Mucosa of descending colon (tissue), 3 donors: Measurements from ENCODE around the gene HLCS. TPM values are rescaled to one million over a fixed set of nuclear protein-coding genes. Genes with fewer than 3 reads are reported as not detected.

Source experiments
- ATAC-seq: fragments of 200-7000 bp; cut with Tn5 transposase; one replicate; pipeline ENCODE4 v1.9.1; 2020; ENCODE audit warnings: mild to moderate bottlenecking, moderate library complexity
- DNase-seq, 3 donors: peaks; one replicate each; pipeline ENCODE4 v3.0.0-alpha.2; 2020
- H3K36me3 ChIP-seq: fragments of 200-600 bp; one replicate; pipeline ENCODE4 v1.8.0; 2021; ENCODE audit warnings: low read depth, mild to moderate bottlenecking
- H3K4me1 ChIP-seq: fragments of 200-600 bp; one replicate; pipeline ENCODE4 v1.8.0; 2021; ENCODE audit warnings: low read depth, mild to moderate bottlenecking
- H3K4me3 ChIP-seq: fragments of 200-600 bp; one replicate; pipeline ENCODE4 v1.8.0; 2021; ENCODE audit warnings: mild to moderate bottlenecking
- H3K9me3 ChIP-seq: fragments of 200-600 bp; one replicate; pipeline ENCODE4 v1.8.0; 2021; ENCODE audit warnings: mild to moderate bottlenecking
- intact Hi-C, 2 donors: fragments of 100-400 bp; cut with DNase I in 1 of 2; cut with micrococcal nuclease in 1 of 2; formaldehyde crosslinking; loops; one replicate each; pipeline versions ENCODE4 v1.11.0 to v1.11.1; 2022; cut with DNase I, micrococcal nuclease
- total RNA-seq, 3 donors: library from RNA; stranded (reverse); fragmentation: NEBNext Ultra II Directional in 2 of 3; extraction: Animal tissue kit (Norgen Biotek cat#: 25700) in 2 of 3; gene quantifications; one replicate each; pipeline versions ENCODE4 v1.2.1 to v1.2.4, GENCODE V29; 2021 to 2023
- TF ChIP-seq, protein P1 (sequence below): fragments of 200-600 bp; IDR thresholded peaks from one replicate; pipeline ENCODE4 v1.8.0; 2022; ENCODE audit warnings: antibody characterized with exemption, mild to moderate bottlenecking
- donor health status: DM: no; HTN: no; CAD: no; lungs with moderate emphysema.
- donor health status: DM: no; HTN: no; CAD: no.
- donor health status: DM: no; HTN: yes; CAD: no.

The HLCS gene
- total RNA-seq, 3 donors from 2014 or later, result 13.3 to 16.7 (median 14.9) TPM

DNA sequence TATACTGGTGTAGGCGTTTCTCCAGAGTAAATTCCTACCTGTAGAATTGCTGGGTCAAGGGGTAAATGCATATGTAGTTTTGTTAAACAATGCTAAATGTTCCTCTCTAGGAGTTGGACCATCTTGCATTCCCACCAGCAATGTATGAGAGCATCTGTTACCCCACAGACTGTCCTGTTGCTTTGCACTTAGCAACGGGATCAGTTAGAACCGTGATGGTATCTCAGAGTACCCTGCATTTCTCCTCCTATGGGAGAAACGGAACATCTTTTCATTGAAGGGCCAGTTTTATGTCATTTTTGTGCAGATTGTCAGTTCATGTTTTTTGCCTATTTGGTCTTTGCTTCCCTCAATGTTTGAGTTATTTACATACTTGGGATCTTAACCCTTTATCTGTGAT is 22.1 kb upstream of the HLCS start:
- no peak for DNase-seq
- no peaks in the 10 kb centered on the region for H3K9me3 ChIP-seq
- TF ChIP-seq, protein P1, sequence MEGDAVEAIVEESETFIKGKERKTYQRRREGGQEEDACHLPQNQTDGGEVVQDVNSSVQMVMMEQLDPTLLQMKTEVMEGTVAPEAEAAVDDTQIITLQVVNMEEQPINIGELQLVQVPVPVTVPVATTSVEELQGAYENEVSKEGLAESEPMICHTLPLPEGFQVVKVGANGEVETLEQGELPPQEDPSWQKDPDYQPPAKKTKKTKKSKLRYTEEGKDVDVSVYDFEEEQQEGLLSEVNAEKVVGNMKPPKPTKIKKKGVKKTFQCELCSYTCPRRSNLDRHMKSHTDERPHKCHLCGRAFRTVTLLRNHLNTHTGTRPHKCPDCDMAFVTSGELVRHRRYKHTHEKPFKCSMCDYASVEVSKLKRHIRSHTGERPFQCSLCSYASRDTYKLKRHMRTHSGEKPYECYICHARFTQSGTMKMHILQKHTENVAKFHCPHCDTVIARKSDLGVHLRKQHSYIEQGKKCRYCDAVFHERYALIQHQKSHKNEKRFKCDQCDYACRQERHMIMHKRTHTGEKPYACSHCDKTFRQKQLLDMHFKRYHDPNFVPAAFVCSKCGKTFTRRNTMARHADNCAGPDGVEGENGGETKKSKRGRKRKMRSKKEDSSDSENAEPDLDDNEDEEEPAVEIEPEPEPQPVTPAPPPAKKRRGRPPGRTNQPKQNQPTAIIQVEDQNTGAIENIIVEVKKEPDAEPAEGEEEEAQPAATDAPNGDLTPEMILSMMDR, result no peak
- intact Hi-C loops, result no loop called here
- no peak for ATAC-seq
- no peak overlapping the region for H3K4me3 ChIP-seq
- H3K4me1 ChIP-seq, result peaks cover 5% of the 10 kb centered on the region
- no peaks in the 10 kb centered on the region for H3K36me3 ChIP-seq

GRCh38 chr21:36987845-36988244 is 21.4 kb upstream of the HLCS start:
- Histone ChIP-seq H3K36me3 (no peaks in the 10 kb centered on the region), H3K4me1 (peaks cover 5% of the 10 kb centered on the region), H3K9me3 (no peaks in the 10 kb centered on the region), H3K4me3 (no peak overlapping the region)
- TF ChIP-seq, protein P1, result no peak
- DNase-seq, result no peak
- no peak for ATAC-seq
- intact Hi-C loops, result no loop called here

DNA sequence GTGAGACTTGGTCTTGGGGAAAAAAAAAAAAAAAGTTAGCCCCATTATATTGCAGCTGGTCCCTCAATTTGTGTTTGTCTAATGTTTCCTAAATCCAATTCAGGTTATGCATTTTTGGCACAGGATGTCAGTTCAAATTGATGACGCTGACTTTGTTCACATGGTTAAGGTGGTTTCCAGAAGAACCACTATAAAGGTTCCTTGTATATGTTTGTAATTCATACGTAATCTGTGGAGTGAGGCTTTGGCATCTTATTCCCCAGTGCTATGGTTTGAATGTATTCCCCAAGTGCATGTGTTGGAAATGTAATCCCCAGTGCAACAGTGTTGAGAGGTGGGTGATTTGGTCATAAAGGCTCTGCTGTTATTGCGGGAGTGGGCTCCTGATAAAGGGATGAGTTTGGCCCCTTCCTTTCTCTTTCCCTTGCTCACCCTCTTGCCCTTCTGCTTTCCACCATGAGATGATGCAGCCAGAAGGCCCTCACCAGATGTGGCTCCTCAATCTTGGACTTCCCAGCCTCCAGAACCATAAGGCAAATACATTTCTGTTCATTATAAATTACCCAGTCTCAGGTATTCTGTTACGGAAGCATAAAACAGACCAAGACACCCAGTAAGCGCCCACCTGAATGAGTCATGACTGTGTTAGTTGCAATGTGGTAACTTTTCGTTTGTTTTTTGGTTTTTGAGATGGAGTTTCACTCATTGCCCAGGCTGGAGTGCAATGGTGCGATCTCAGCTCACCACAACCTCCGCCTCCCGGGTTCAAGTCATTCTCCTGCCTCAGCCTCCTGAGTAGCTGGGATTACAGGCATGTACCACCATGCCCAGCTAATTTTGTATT is 19.5 kb upstream of the HLCS start:
- Histone ChIP-seq H3K9me3 (no peaks in the 10 kb centered on the region), H3K36me3 (no peaks in the 10 kb centered on the region), H3K4me1 (peaks cover 5% of the 10 kb centered on the region), H3K4me3 (no peak overlapping the region)
- no peak for ATAC-seq
- DNase-seq, result no peak
- TF ChIP-seq, protein P1, result no peak
- intact Hi-C loops, result no loop called here

DNA sequence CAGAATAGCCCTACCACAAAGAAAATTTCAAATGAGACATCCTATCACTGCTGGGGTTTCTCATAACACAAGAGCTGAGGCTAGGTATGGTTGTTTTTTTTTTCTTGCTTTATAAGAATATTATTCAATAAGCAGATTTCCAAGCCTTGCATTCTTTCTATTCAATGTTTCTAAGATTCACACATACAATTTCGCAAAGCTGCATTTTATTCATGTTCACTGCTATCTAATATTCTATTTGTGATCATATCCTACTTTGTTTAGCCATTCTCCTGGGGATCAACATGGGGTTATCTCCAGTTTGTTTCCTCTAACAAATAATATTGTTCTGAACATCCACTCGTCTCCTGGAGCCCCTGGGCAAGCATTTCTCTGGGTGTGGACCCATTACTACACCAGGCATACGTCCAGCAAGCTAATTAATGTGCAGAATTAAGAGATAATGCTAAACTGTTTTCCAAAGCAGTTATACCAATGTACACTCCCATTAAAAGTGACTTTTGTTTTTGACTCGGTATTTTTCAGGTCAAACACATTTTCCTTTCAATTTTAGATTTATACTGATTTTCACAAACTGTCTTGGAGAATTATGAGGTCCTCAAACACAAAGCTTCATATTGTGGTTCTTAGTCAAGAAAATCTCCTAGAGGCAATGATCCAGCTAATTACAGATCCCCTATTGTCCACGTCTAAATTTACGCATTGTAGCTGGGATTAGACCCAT is 15.7 kb upstream of the HLCS start:
- Histone ChIP-seq H3K9me3 (no peaks in the 10 kb centered on the region), H3K36me3 (no peaks in the 10 kb centered on the region), H3K4me3 (no peak overlapping the region), H3K4me1 (peaks cover 2% of the 10 kb centered on the region)
- TF ChIP-seq, protein P1, result no peak
- no peak for DNase-seq
- no peak for ATAC-seq
- intact Hi-C loops, result no loop called here

DNA sequence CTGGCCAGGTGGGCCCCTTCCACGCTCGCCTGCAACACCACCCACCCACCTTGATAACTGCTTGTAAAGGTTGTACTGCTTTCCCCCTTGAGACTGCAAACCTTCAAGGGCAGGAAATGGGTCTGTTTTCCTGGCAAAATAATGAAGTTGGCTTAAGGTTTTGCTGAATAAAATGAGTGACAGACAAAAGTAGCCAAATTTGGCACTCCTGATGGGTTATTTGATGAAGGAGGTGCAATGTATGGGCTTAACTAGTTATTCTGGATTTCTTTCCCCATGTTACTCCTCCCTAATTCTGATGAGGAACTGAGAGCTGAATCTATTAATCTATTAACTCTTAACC is 14.6 kb upstream of the HLCS start:
- DNase-seq, result no peak
- no peaks in the 10 kb centered on the region for H3K36me3 ChIP-seq
- H3K4me1 ChIP-seq, result peaks cover 2% of the 10 kb centered on the region
- intact Hi-C loops, result no loop called here
- TF ChIP-seq, protein P1, result no peak
- no peak overlapping the region for H3K4me3 ChIP-seq
- no peaks in the 10 kb centered on the region for H3K9me3 ChIP-seq
- ATAC-seq, result no peak
